Vagina (tissue), 2 donors: Measurements from ENCODE around the gene ZNF830.

Experiments used
- POLR2A ChIP-seq, 2 donors: fragments of 450-650 bp; IDR thresholded peaks; one replicate each; pipeline ENCODE4 v1.6.1; 2017; ENCODE audit warnings: antibody characterized with exemption in 2 of 2, mild to moderate bottlenecking in 2 of 2, moderate library complexity in 2 of 2
- POLR2AphosphoS5 ChIP-seq, 2 donors: sonication (generic); formaldehyde crosslinking; IDR thresholded peaks; one replicate each; pipeline ENCODE4 v1.9.0; 2017; ENCODE audit warnings: antibody characterized with exemption in 2 of 2, mild to moderate bottlenecking in 2 of 2, low read depth in 1 of 2; ENCODE audit not compliant: insufficient read depth in 1 of 2

GRCh38 chr17:34974179-34974578 lies 12.8 kb downstream of the ZNF830 start:
- no peak for TF ChIP-seq POLR2A (IDR thresholded peaks at IDR 0.05)
- no peak for TF ChIP-seq POLR2AphosphoS5 (IDR thresholded peaks at IDR 0.05; ENCODE audit: insufficient read depth in 1 of 2, low read depth in 1 of 2)
